Activated naive CD8-positive, alpha-beta T cell treated with anti-CD3 and anti-CD28 coated beads for 36 hours (primary cell): Measurements from ENCODE around the gene N4BP3. TPM values are rescaled to one million over a fixed set of nuclear protein-coding genes. Genes with fewer than 3 reads are reported as not detected.
"Not testable (repeated sequence)": the region's sequence is repeated elsewhere in the genome, so short reads cannot be mapped to it uniquely, and the experiment has no call there.

Experiments used
- DNase-seq: peaks from one replicate; pipeline ENCODE4 v3.0.0; 2021
- H3K27ac Mint-ChIP-seq: one replicate; pipeline ENCODE4 v1.8.0; 2022; ENCODE audit warnings: mild to moderate bottlenecking, moderate library complexity, mixed read lengths
- H3K27me3 Mint-ChIP-seq: one replicate; pipeline ENCODE4 v1.8.0; 2022; ENCODE audit warnings: mild to moderate bottlenecking, mixed read lengths
- H3K36me3 Mint-ChIP-seq: one replicate; pipeline ENCODE4 v1.8.0; 2021; ENCODE audit warnings: mild to moderate bottlenecking, mixed read lengths
- H3K4me1 Mint-ChIP-seq: one replicate; pipeline ENCODE4 v1.8.0; 2021; ENCODE audit warnings: mixed read lengths
- H3K4me3 Mint-ChIP-seq: one replicate; pipeline ENCODE4 v1.8.0; 2022; ENCODE audit warnings: mild to moderate bottlenecking, moderate library complexity, mixed read lengths
- H3K9me3 Mint-ChIP-seq: one replicate; pipeline ENCODE4 v1.8.0; 2022; ENCODE audit warnings: mixed read lengths
- total RNA-seq, 2 experiments: library from RNA; stranded (reverse); gene quantifications; one replicate each; pipeline ENCODE4 v1.2.3, GENCODE V29; 2021

N4BP3 gene
- total RNA-seq, 2 experiments from 2014 or later, result 12.3 to 12.9 TPM

GRCh38 chr5:178123094-178123965 is 10.0 kb downstream of the N4BP3 start:
- Mint-ChIP-seq H3K36me3 (peaks cover 4% of the 10 kb centered on the region), H3K9me3 (no peaks in the 10 kb centered on the region), H3K4me3 (no peak overlapping the region), H3K27ac (no peak overlapping the region), H3K4me1 (peaks cover 22% of the 10 kb centered on the region), H3K27me3 (no peaks in the 10 kb centered on the region)
- no peak for DNase-seq

GRCh38 chr5:178123966-178124925 is 10.9 kb downstream of the N4BP3 start:
- Mint-ChIP-seq H3K4me1 (peaks cover 23% of the 10 kb centered on the region), H3K36me3 (peaks cover 4% of the 10 kb centered on the region), H3K4me3 (no peak overlapping the region), H3K9me3 (no peaks in the 10 kb centered on the region), H3K27ac (peak overlapping the region; percentile 19), H3K27me3 (no peaks in the 10 kb centered on the region)
- no peak for DNase-seq

- no peak overlapping the region for H3K27ac Mint-ChIP-seq
- H3K36me3 Mint-ChIP-seq, result peaks cover 4% of the 10 kb centered on the region
- no peaks in the 10 kb centered on the region for H3K27me3 Mint-ChIP-seq
- no peak overlapping the region for H3K4me3 Mint-ChIP-seq
- H3K9me3 Mint-ChIP-seq, result no peaks in the 10 kb centered on the region
- H3K4me1 Mint-ChIP-seq, result peaks cover 27% of the 10 kb centered on the region
- DNase-seq, result no peak
These were observed 12.0 kb downstream of the N4BP3 start for GRCh38 chr5:178125253-178125906.

- Mint-ChIP-seq H3K9me3 (no peaks in the 10 kb centered on the region), H3K27ac (peak overlapping the region; percentile 51), H3K27me3 (no peaks in the 10 kb centered on the region), H3K4me3 (no peak overlapping the region), H3K4me1 (peaks cover 21% of the 10 kb centered on the region), H3K36me3 (peaks cover 2% of the 10 kb centered on the region)
- no peak for DNase-seq
These were observed 13.2 kb downstream of the N4BP3 start for GRCh38 chr5:178126556-178126955.

GRCh38 chr5:178127300-178128009 is 14.1 kb downstream of the N4BP3 start:
- H3K27me3 Mint-ChIP-seq, H3K9me3 Mint-ChIP-seq, H3K4me3 Mint-ChIP-seq, DNase-seq, H3K36me3 Mint-ChIP-seq, H3K27ac Mint-ChIP-seq: not testable (repeated sequence)
- peaks cover 28% of the 10 kb centered on the region for H3K4me1 Mint-ChIP-seq

GRCh38 chr5:178129296-178129695 is 16.0 kb downstream of the N4BP3 start:
- H3K4me3 Mint-ChIP-seq, result peak overlapping the region; percentile 22
- H3K36me3 Mint-ChIP-seq, result peaks cover 17% of the 10 kb centered on the region
- H3K4me1 Mint-ChIP-seq, result peaks cover 26% of the 10 kb centered on the region
- no peak overlapping the region for H3K27ac Mint-ChIP-seq
- H3K9me3 Mint-ChIP-seq, result no peaks in the 10 kb centered on the region
- no peak for DNase-seq
- H3K27me3 Mint-ChIP-seq, result no peaks in the 10 kb centered on the region

GRCh38 chr5:178130234-178130575 is 16.9 kb downstream of the N4BP3 start:
- DNase-seq, H3K9me3 Mint-ChIP-seq, H3K27me3 Mint-ChIP-seq: not testable (repeated sequence)
- H3K27ac Mint-ChIP-seq, result peak overlapping the region; percentile 72
- peaks cover 17% of the 10 kb centered on the region for H3K36me3 Mint-ChIP-seq
- peaks cover 28% of the 10 kb centered on the region for H3K4me1 Mint-ChIP-seq
- peak overlapping the region; percentile 78 for H3K4me3 Mint-ChIP-seq

- peak within 1 kb of the TSS; percentile 75 for H3K27ac Mint-ChIP-seq
- peaks cover 26% of the 10 kb centered on the region for H3K4me1 Mint-ChIP-seq
- DNase-seq, result peak; percentile 89
- peak within 1 kb of the TSS; percentile 87 for H3K4me3 Mint-ChIP-seq
- no peaks in the 10 kb centered on the region for H3K27me3 Mint-ChIP-seq
- no peaks in the 10 kb centered on the region for H3K9me3 Mint-ChIP-seq
- H3K36me3 Mint-ChIP-seq, result peaks cover 20% of the 10 kb centered on the region
These were observed 17.5 kb downstream of the N4BP3 start, which contains the start of gene RMND5B for GRCh38 chr5:178130576-178131445. Gene RMND5B, plus strand, starts transcription at chr5:178131014. Its CDS starts 7,106 bp downstream, at chr5:178138120.

- Mint-ChIP-seq H3K27ac (peak overlapping the region; percentile 75), H3K4me3 (peak overlapping the region; percentile 87), H3K4me1 (peaks cover 26% of the 10 kb centered on the region), H3K36me3 (peaks cover 20% of the 10 kb centered on the region), H3K27me3 (no peaks in the 10 kb centered on the region), H3K9me3 (no peaks in the 10 kb centered on the region)
- DNase-seq, result no peak
These were observed 18.2 kb downstream of the N4BP3 start for GRCh38 chr5:178131446-178131996.

- Mint-ChIP-seq H3K4me3 (no peak overlapping the region), H3K36me3 (peaks cover 20% of the 10 kb centered on the region), H3K4me1 (peaks cover 20% of the 10 kb centered on the region), H3K27me3 (no peaks in the 10 kb centered on the region), H3K9me3 (no peaks in the 10 kb centered on the region), H3K27ac (no peak overlapping the region)
- no peak for DNase-seq
These were observed 23.7 kb downstream of the N4BP3 start for GRCh38 chr5:178136990-178137389.

GRCh38 chr5:178137991-178138390 is 24.7 kb downstream of the N4BP3 start:
- H3K9me3 Mint-ChIP-seq, result no peaks in the 10 kb centered on the region
- H3K27me3 Mint-ChIP-seq, result no peaks in the 10 kb centered on the region
- no peak overlapping the region for H3K27ac Mint-ChIP-seq
- DNase-seq, result no peak
- H3K4me3 Mint-ChIP-seq, result no peak overlapping the region
- H3K36me3 Mint-ChIP-seq, result peaks cover 16% of the 10 kb centered on the region
- H3K4me1 Mint-ChIP-seq, result peaks cover 16% of the 10 kb centered on the region

GRCh38 chr5:178141550-178141949 is 28.2 kb downstream of the N4BP3 start:
- H3K4me3 Mint-ChIP-seq, result no peak overlapping the region
- peaks cover 9% of the 10 kb centered on the region for H3K36me3 Mint-ChIP-seq
- no peak for DNase-seq
- H3K4me1 Mint-ChIP-seq, result peaks cover 17% of the 10 kb centered on the region
- H3K27me3 Mint-ChIP-seq, result no peaks in the 10 kb centered on the region
- H3K27ac Mint-ChIP-seq, result no peak overlapping the region
- no peaks in the 10 kb centered on the region for H3K9me3 Mint-ChIP-seq

- no peak for DNase-seq
- peak overlapping the region; percentile 20 for H3K27ac Mint-ChIP-seq
- H3K9me3 Mint-ChIP-seq, result no peaks in the 10 kb centered on the region
- peaks cover 15% of the 10 kb centered on the region for H3K4me1 Mint-ChIP-seq
- no peaks in the 10 kb centered on the region for H3K27me3 Mint-ChIP-seq
- H3K4me3 Mint-ChIP-seq, result no peak overlapping the region
- H3K36me3 Mint-ChIP-seq, result peaks cover 9% of the 10 kb centered on the region
These were observed 29.3 kb downstream of the N4BP3 start for GRCh38 chr5:178142642-178143041.
